Liver (tissue), 9 donors: ENCODE measurements around the gene OR8D2. TPM values are rescaled to one million over a fixed set of nuclear protein-coding genes. Genes with fewer than 3 reads are reported as not detected.

Source experiments
- DNase-seq: peaks from one replicate; pipeline ENCODE4 v3.0.0-alpha.2; 2017; ENCODE audit warnings: low spot score
- H3K27ac ChIP-seq, 2 donors: one replicate each; pipeline ENCODE4 v1.7.0; 2013; ENCODE audit warnings: inconsistent platforms in 2 of 2, low read length in 2 of 2, control low read depth in 1 of 2, low read depth in 1 of 2, mild to moderate bottlenecking in 1 of 2
- H3K27me3 ChIP-seq, 4 donors: one replicate each; pipeline versions ENCODE4 v1.6.1 to v1.7.0; 2013; ENCODE audit warnings: low read length in 3 of 4, inconsistent platforms in 1 of 4, mild to moderate bottlenecking in 1 of 4, moderate library complexity in 1 of 4; ENCODE audit not compliant: control insufficient read depth in 4 of 4, insufficient read depth in 4 of 4
- H3K36me3 ChIP-seq, 4 donors: one replicate each; pipeline versions ENCODE4 v1.6.1 to v1.7.0; 2013; ENCODE audit warnings: low read length in 3 of 4, mild to moderate bottlenecking in 3 of 4, low read depth in 1 of 4, moderate library complexity in 1 of 4; ENCODE audit not compliant: control insufficient read depth in 4 of 4, insufficient read depth in 3 of 4
- H3K4me1 ChIP-seq, 4 donors: one replicate each; pipeline versions ENCODE4 v1.6.1 to v1.7.0; 2013; ENCODE audit warnings: low read length in 3 of 4, mild to moderate bottlenecking in 3 of 4, moderate library complexity in 1 of 4; ENCODE audit not compliant: control insufficient read depth in 4 of 4, insufficient read depth in 4 of 4
- H3K4me3 ChIP-seq, 3 donors: one replicate each; pipeline versions ENCODE4 v1.6.1 to v1.7.0; 2013; ENCODE audit warnings: low read length in 3 of 3, control low read depth in 1 of 3, low read depth in 1 of 3, mild to moderate bottlenecking in 1 of 3
- H3K9ac ChIP-seq, 2 donors: one replicate each; pipeline ENCODE4 v1.7.0; 2013; ENCODE audit warnings: low read length in 2 of 2, mild to moderate bottlenecking in 2 of 2, moderate library complexity in 2 of 2, control low read depth in 1 of 2, low read depth in 1 of 2
- H3K9me3 ChIP-seq, 4 donors: one replicate each; pipeline versions ENCODE4 v1.6.1 to v1.7.0; 2013; ENCODE audit warnings: low read length in 3 of 4; ENCODE audit not compliant: control insufficient read depth in 4 of 4
- EGR1 ChIP-seq, 2 donors: IDR thresholded peaks; 2 replicates each; pipeline ENCODE4 v1.6.1; 2016 to 2018; ENCODE audit warnings: antibody characterized with exemption in 2 of 2, low read depth in 2 of 2
- FOXA1 ChIP-seq: IDR thresholded peaks from 2 replicates; pipeline ENCODE4 v1.6.1; 2016; ENCODE audit warnings: antibody characterized with exemption
- FOXA2 ChIP-seq: IDR thresholded peaks from 2 replicates; pipeline ENCODE4 v1.6.1; 2016; ENCODE audit warnings: antibody characterized with exemption
- HNF4A ChIP-seq, 2 donors: conservative IDR thresholded peaks; 2 replicates each; pipeline ENCODE4 v1.6.1; 2016; ENCODE audit warnings: antibody characterized with exemption in 2 of 2, mild to moderate bottlenecking in 2 of 2
- HNF4G ChIP-seq: IDR thresholded peaks from 2 replicates; pipeline ENCODE4 v1.6.1; 2016; ENCODE audit warnings: antibody characterized with exemption
- JUND ChIP-seq, 2 donors: IDR thresholded peaks; 2 replicates each; pipeline ENCODE4 v1.6.1; 2016; ENCODE audit warnings: antibody characterized with exemption in 2 of 2
- NR2F2 ChIP-seq: IDR thresholded peaks from 2 replicates; pipeline ENCODE4 v1.6.1; 2016; ENCODE audit warnings: antibody characterized with exemption
- RAD21 ChIP-seq, 2 donors: IDR thresholded peaks; 2 replicates each; pipeline ENCODE4 v1.6.1; 2016; ENCODE audit warnings: antibody characterized with exemption in 2 of 2, mild to moderate bottlenecking in 2 of 2
- RXRA ChIP-seq, 2 donors: IDR thresholded peaks; 2 replicates each; pipeline ENCODE4 v1.6.1; 2017 to 2018; ENCODE audit warnings: antibody characterized with exemption in 2 of 2, mild to moderate bottlenecking in 1 of 2
- SP1 ChIP-seq: IDR thresholded peaks from 2 replicates; pipeline ENCODE4 v1.6.1; 2018; ENCODE audit warnings: antibody characterized with exemption, mild to moderate bottlenecking
- TAF1 ChIP-seq: conservative IDR thresholded peaks from 2 replicates; pipeline ENCODE4 v1.6.1; 2016; ENCODE audit warnings: antibody characterized with exemption, mild to moderate bottlenecking
- YY1 ChIP-seq: IDR thresholded peaks from 2 replicates; pipeline ENCODE4 v1.6.1; 2016; ENCODE audit warnings: antibody characterized with exemption, mild to moderate bottlenecking
- WGBS: extraction: QIAGEN DNeasy Blood & Tissue Kit; methylation state at CpG from one replicate; pipeline ENCODE4 v1.1.7; 2013; 5-methylcytosine and 5-hydroxymethylcytosine counted together
- polyA plus RNA-seq, 2 donors: library from polyadenylated mRNA; stranded (reverse) in 1 of 2; unstranded in 1 of 2; fragments of 200-250 nt in 1 of 2; fragments of >200 nt in 1 of 2; fragmentation: Nextera tagmentation in 1 of 2; extraction: Ambion mirVana in 1 of 2; gene quantifications; one replicate each; pipeline versions ENCODE4 v1.2.1 to v1.2.3, GENCODE V29; 2013 to 2015
- total RNA-seq, 2 donors: library from RNA; depleted of rRNA; stranded (reverse); fragments of >200 nt; gene quantifications; one replicate each; pipeline ENCODE4 v1.2.3, GENCODE V29; 2014
- TF ChIP-seq, protein P1 (sequence below): fragments of 150-350 bp; IDR thresholded peaks from 2 replicates; pipeline ENCODE4 v1.5.1; 2017; ENCODE audit warnings: improper control_type of control experiment, low read depth, low read length; ENCODE audit not compliant: missing input control
- TF ChIP-seq, protein P2 (sequence below): IDR thresholded peaks from 2 replicates; pipeline ENCODE4 v1.6.1; 2016; ENCODE audit warnings: antibody characterized with exemption
- TF ChIP-seq, protein P3 (sequence below): IDR thresholded peaks from 2 replicates; pipeline ENCODE4 v1.6.1; 2016; ENCODE audit warnings: antibody characterized with exemption
- TF ChIP-seq, protein P4 (sequence below): IDR thresholded peaks from 2 replicates; pipeline ENCODE4 v1.6.1; 2016; ENCODE audit warnings: antibody characterized with exemption, mild to moderate bottlenecking
- TF ChIP-seq, protein P5 (sequence below): IDR thresholded peaks from 2 replicates; pipeline ENCODE4 v1.6.1; 2016; ENCODE audit warnings: antibody characterized with exemption
- donor health status: healthy.
- donor health status: healthy.
- donor health status: healthy.
- donor health status: healthy.
- donor health status: healthy.

The OR8D2 gene
- total and polyA plus RNA-seq, 4 donors = not detected

DNA sequence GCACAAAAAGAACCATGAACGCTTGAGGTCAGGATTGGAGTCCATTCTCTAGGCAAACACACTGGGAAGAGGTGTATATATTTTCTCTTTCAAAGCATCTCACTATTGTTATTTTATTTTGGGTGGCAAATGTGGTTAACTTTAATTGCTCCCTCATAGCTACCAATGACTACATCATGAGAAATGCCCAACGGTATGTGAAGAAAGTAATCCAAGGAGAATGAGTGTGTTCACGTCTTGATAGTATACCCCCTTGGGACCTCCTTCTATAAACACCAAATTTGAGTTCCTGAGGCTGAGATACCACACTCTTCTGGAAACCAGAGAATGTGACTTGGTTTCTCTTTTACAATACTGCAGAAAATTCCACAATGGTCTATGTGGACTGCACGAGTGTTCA is 22.1 kb downstream of the OR8D2 start:
- TF ChIP-seq YY1 (no peak), SP1 (no peak), NR2F2 (no peak), FOXA1 (no peak), HNF4A (conservative IDR thresholded peaks at IDR 0.05) (no peak)
- 81% methylated on average over 4 of the region's 4 CpGs for WGBS
- no peak overlapping the region for H3K4me3 ChIP-seq

DNA sequence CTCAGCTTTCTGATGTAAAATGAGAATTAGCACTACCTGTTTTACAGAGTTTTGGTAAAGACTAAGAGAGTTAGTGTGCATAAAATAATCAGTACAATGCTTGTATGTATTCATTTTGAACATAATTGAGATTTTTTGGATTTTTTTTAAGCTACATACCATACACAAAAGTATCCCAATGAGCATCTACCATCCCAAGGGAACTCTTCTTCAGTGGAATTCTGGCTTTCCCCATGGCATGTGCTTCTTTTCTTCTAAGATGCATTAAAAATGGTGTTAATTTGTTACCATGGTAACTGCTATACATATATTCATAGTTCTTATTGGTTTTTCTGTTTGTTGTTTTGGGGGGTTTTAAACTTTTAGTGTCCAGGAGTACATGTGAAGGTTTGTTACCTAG is 24.0 kb downstream of the OR8D2 start:
- Histone ChIP-seq H3K36me3 (no peaks in the 10 kb centered on the region), H3K9ac (no peak overlapping the region), H3K4me1 (no peaks in the 10 kb centered on the region), H3K27me3 (peaks cover 0 to 2% (median 0%) of the 10 kb centered on the region in 4 donors), H3K27ac (no peak overlapping the region), H3K9me3 (no peaks in the 10 kb centered on the region), H3K4me3 (no peak overlapping the region)
- DNase-seq = no peak
- TF ChIP-seq, protein P1, sequence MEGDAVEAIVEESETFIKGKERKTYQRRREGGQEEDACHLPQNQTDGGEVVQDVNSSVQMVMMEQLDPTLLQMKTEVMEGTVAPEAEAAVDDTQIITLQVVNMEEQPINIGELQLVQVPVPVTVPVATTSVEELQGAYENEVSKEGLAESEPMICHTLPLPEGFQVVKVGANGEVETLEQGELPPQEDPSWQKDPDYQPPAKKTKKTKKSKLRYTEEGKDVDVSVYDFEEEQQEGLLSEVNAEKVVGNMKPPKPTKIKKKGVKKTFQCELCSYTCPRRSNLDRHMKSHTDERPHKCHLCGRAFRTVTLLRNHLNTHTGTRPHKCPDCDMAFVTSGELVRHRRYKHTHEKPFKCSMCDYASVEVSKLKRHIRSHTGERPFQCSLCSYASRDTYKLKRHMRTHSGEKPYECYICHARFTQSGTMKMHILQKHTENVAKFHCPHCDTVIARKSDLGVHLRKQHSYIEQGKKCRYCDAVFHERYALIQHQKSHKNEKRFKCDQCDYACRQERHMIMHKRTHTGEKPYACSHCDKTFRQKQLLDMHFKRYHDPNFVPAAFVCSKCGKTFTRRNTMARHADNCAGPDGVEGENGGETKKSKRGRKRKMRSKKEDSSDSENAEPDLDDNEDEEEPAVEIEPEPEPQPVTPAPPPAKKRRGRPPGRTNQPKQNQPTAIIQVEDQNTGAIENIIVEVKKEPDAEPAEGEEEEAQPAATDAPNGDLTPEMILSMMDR = no peak
- no peak for TF ChIP-seq RAD21 (IDR thresholded peaks at IDR 0.05)
- TF ChIP-seq SP1 = no peak
- TF ChIP-seq TAF1 = no peak
- TF ChIP-seq FOXA2 = no peak
- TF ChIP-seq, protein P2, sequence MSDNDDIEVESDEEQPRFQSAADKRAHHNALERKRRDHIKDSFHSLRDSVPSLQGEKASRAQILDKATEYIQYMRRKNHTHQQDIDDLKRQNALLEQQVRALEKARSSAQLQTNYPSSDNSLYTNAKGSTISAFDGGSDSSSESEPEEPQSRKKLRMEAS = no peak
- no peak for TF ChIP-seq JUND (IDR thresholded peaks at IDR 0.05)
- TF ChIP-seq, protein P3, sequence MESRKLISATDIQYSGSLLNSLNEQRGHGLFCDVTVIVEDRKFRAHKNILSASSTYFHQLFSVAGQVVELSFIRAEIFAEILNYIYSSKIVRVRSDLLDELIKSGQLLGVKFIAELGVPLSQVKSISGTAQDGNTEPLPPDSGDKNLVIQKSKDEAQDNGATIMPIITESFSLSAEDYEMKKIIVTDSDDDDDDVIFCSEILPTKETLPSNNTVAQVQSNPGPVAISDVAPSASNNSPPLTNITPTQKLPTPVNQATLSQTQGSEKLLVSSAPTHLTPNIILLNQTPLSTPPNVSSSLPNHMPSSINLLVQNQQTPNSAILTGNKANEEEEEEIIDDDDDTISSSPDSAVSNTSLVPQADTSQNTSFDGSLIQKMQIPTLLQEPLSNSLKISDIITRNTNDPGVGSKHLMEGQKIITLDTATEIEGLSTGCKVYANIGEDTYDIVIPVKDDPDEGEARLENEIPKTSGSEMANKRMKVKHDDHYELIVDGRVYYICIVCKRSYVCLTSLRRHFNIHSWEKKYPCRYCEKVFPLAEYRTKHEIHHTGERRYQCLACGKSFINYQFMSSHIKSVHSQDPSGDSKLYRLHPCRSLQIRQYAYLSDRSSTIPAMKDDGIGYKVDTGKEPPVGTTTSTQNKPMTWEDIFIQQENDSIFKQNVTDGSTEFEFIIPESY = no peak
- TF ChIP-seq, protein P4, sequence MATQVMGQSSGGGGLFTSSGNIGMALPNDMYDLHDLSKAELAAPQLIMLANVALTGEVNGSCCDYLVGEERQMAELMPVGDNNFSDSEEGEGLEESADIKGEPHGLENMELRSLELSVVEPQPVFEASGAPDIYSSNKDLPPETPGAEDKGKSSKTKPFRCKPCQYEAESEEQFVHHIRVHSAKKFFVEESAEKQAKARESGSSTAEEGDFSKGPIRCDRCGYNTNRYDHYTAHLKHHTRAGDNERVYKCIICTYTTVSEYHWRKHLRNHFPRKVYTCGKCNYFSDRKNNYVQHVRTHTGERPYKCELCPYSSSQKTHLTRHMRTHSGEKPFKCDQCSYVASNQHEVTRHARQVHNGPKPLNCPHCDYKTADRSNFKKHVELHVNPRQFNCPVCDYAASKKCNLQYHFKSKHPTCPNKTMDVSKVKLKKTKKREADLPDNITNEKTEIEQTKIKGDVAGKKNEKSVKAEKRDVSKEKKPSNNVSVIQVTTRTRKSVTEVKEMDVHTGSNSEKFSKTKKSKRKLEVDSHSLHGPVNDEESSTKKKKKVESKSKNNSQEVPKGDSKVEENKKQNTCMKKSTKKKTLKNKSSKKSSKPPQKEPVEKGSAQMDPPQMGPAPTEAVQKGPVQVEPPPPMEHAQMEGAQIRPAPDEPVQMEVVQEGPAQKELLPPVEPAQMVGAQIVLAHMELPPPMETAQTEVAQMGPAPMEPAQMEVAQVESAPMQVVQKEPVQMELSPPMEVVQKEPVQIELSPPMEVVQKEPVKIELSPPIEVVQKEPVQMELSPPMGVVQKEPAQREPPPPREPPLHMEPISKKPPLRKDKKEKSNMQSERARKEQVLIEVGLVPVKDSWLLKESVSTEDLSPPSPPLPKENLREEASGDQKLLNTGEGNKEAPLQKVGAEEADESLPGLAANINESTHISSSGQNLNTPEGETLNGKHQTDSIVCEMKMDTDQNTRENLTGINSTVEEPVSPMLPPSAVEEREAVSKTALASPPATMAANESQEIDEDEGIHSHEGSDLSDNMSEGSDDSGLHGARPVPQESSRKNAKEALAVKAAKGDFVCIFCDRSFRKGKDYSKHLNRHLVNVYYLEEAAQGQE = no peak
- TF ChIP-seq NR2F2 = no peak
- TF ChIP-seq FOXA1 = no peak
- no peak for TF ChIP-seq RXRA (IDR thresholded peaks at IDR 0.05)
- TF ChIP-seq EGR1 (IDR thresholded peaks at IDR 0.05; ENCODE audit: low read depth in 2 of 2) = no peak
- no peak for TF ChIP-seq HNF4G
- TF ChIP-seq, protein P5, sequence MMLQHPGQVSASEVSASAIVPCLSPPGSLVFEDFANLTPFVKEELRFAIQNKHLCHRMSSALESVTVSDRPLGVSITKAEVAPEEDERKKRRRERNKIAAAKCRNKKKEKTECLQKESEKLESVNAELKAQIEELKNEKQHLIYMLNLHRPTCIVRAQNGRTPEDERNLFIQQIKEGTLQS = no peak
- no peak for TF ChIP-seq YY1

More for the DNA sequence above, 22.1 kb downstream of the OR8D2 start:
- DNase-seq = no peak
- Histone ChIP-seq H3K27ac (no peak overlapping the region), H3K36me3 (no peaks in the 10 kb centered on the region), H3K9ac (no peak overlapping the region), H3K9me3 (no peaks in the 10 kb centered on the region), H3K4me1 (no peaks in the 10 kb centered on the region), H3K27me3 (no peaks in the 10 kb centered on the region)
